Stimulated activated CD8-positive, alpha-beta memory T cell treated with anti-CD3 and anti-CD28 coated beads, Interleukin-12 subunit alpha, Interleukin-12 subunit beta, amount 100 ng/mL, for 24 hours (primary cell): ENCODE results near the gene KIF26B.

ENCODE experiments used
- DNase-seq: peaks from one replicate; pipeline ENCODE4 v3.0.0-alpha.2; 2020; ENCODE audit errors: extremely low read depth

Gene KIF26B

DNA sequence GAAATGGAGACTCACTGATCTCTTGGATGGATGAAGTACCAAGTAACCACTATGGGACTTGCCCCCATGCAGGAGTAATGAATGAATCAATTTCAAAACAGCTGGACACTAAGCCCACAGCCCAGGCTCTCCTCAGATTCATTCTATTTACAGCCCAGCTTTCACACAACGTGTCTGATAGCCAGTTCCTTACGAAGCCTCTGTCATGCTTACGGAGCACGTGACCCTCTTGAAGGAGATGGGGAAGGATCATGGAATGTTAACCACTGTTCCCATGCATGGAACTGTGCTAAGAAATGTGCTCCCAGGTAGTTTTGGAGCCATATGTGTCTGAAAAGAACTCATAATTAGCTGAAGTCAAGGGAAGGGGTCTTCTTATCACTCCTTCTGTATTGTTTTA is 124.1 kb downstream of the KIF26B start:
- no peak for DNase-seq

DNA sequence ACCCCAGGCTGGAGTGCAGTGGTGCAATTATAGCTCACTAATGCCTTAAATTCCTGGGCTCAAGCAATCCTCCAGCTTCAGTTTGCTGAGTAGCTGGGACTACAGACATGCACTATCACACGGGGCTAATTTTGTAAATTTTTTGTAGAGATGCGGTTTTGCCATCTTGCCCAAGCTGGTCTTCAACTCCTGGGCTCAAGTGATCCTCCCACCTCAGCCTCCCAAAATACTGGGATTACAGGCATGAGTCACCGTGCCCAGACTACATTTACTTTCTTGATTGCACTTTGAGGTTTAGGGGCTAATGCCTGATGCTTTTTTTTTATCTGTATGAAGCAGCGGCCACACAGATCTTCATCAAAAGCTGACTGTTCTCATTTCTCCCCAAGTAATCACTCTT is 124.6 kb downstream of the KIF26B start:
- no peak for DNase-seq

DNA sequence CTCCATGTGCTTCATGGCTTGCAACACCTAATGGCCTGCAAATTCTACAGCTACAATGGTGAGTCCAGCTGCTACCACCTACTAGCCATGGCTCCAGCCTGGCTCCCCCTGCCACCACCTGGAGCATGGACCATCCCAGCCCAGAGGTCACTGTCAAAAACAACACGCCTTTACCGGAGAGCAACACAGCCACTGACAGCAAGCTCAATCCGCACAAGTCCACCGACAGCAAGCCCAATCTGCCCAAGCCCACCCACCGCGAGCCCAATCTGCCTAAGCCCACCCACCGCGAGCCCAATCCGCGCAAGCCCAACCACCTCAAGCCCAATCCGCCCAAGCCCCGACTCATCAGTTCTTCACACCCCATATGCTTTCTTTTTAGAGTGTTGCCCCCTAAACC is 128.2 kb downstream of the KIF26B start:
- no peak for DNase-seq

DNA sequence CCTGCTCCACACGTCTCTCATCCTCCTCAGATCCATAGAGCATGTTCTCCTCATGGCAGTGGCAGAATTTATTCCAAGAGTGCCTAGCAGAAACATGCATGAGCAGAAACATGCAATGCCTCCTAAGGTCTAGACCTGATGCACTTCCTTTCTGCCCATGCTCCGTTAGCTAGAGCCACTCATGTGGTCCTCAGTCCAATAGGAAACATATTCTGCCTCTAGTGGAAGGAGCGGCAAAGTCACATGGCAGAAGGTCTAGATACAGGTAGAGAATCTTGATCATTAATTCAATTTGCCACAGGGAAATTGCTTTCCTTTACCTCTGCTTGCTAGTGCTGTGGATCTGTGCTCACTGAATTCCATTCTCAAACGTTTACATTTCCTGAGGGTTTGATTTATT is 130.4 kb downstream of the KIF26B start:
- DNase-seq = no peak

DNA sequence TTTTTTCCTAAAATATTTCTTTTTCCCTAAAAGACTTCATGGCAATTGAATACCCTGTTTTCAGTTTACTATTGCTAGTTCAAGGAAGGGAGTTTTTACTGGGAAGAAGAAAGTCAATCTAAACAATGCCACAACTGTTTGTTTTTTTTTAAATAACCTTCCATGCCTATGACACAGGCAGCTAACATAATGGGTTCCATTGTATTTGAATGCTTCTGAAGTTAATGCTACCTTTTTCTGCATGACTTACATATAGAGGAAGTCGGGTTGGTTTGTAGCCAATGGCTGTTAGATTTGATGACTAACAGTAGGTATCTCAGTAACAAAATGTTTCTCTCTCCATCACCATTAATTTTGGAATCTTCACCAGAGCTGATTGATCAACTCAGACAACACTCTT is 134.0 kb downstream of the KIF26B start:
- no peak for DNase-seq

DNA sequence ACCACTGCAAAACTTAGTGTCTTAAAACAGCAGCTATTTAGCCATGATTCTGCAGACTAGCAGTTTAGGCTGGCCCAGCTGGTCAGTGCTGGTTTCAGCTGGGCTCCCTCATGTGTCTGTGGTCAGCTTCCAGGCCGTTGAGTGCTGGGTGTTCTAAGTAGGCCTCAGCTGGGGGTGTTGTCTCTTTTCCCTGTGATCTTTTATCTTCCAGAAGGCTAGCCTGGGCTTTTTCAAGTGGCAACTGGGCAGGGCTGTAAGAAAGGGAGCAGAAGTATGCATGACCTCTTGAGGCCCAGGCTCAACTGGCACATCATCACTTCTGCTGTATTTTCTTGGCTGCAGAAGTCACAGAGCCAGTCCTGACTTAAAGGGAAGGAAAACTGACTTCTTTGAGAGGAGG is 136.1 kb downstream of the KIF26B start:
- DNase-seq = no peak

DNA sequence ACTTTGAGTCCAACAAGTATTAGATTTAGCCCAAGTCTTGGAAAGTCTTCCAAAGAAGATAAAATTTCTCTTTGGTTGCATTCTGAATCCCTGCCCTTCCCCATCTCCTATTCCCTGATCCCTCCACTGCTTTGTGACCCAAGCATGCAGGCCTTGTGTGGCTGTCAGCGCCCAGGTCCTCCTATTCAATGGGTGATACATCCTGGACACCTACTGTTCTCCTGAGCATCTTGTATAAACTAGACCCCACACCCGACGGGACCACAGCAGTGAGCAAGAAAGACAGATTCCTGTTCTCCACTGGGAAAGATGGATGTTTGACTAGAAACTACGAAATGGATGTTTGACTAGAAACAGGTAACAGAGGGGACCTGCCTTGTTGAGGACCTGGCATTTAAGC is 136.6 kb downstream of the KIF26B start:
- DNase-seq = no peak

DNA sequence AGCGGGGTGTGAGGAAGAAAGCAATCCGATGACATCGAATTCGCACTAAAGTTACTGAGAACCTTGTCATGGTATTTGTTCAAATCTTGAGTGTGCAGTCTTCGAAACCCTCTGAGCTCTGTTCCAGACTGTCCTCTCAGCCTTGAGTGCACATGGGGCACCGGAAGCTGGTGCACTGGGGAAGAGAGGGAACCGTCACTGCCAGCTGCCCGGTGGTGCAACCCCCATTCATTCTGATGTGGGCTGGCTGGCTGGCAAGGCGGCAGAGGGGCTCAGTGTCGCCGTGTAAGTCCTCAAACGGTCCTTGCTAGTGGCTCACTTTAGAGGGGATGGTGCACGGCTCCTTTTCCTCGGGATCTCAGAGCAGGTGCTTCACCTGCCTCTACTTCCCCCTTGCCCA is 137.4 kb downstream of the KIF26B start:
- no peak for DNase-seq

DNA sequence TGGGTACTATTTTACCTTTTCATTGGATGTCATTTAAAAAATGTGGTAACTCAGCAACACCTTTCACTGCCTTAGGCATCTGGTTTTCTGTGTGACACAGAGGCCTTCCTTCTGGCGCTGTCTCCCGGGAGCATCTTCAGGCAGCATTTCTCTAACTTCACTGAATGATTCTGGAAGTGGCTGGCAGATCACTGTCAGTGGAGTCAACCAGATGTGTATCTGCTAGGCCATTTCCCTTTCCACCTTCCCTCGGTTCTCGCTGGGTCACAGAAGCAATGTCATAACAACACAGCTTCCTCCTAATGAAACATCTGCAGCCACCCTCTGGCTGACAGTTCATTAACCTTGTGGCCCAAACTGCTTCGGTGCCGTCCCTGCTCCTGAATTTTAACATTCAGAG is 137.8 kb downstream of the KIF26B start:
- DNase-seq = no peak

DNA sequence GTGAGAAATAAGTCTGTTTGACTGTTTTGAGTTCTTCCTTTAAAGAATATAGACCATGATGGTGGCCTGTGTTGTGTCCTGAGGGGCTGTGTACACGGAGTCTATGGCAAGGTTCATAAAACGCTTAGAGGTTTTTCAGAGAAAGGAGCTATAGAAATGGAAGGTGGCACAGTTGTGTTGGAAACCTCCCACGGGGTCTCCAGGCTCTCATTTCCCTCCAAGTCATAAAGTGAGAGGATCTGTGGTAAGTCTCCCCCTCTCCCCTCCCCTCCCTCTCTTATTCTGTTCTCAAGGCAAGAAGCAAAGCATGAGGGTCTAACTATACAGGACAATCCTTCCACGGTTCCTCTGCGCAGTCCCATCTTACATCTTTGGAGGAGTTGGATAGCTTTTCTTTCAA is 139.2 kb downstream of the KIF26B start:
- no peak for DNase-seq

DNA sequence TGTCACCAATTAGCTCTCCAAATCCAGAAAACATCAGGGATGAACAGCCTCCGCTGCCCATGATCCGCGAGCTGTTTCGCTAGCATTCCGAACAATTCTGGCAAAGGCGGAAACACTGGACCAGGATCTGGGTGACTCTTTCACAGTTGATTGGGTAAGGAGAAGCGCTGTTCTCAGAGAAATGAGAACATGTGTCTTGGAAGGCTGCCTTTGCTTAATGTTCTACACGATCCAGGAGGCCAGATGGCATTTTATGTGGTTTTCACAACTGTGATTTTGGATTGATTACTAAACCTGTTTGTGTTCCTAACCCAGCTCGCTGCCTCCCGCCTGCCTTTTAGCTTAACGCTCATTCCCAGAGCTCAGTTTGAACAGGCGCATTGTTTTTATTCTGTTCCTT is 144.0 kb downstream of the KIF26B start:
- no peak for DNase-seq

DNA sequence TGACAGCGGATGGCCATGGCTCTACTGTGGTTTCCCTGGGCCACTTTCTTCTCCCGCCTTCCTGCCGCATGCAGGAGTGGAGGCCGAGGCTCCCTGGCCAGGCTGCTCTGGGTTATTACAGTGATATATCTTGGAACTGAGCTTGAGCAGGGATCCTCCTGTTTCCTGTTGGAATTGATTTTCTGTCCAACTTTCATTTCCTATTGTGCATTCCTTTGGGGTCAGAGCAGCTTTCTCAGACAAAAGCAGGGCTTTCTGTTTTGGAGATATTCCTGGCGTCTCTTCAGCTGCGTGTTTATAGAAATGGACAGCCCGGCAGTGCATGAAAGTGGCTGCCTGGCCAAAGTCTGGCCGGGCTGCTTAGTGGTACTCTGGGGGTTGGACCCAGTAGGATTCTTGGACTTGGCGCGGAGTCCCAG is 146.4 kb downstream of the KIF26B start:
- DNase-seq = no peak

DNA sequence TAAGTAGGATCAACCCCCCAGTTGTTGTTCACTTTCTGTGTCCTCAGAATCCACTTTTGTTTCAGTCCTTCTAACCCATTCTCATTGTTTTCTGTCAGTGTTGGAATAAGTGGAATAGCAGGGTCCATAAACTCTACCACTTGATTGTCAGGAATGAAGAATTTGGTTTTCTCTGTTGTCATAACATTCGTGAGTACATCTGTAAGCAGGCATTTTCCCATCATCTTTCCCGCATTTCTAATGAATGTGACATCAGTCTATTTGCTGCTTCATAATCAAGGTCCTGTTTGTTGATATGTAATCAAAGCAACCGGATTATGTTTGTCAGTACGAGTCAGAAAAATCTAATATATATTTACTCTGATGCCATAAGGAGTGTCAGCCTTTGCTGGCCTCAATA is 147.1 kb downstream of the KIF26B start:
- DNase-seq = no peak

DNA sequence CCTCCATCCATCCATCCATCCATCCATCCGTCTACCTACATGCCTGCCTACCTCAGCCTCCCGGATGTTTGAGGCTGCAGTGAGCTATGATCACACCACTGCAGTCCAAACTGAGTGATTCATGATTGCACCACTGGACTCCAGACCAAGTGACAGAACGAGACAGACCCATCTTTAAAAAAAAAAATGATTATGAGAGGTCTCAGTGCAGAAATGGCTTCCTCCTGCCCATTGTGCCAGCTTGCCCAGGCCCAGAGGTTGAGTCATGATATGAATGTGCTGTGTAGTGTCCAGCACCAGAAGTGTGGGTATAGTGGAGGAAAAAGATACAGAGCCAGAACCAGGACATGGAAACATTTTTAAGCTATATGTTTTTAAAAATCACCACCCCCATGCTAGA is 149.9 kb downstream of the KIF26B start:
- no peak for DNase-seq

DNA sequence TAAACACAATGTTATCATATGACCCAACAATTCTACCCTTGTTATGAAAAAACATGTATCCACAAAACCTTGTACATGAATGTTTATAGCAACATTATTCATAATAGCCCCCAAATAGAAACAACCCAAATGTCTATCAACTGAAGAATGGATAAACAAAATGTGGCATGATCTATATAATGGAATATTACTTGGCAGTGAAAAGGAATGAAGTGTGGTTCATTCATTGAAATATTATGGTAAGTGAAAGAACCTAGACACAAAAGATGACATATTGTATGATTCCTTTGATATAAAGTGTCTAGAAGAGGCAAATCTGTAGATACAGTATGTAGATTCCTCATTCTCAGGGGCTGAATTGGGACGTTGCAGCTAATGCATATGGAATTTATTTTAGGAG is 151.2 kb downstream of the KIF26B start:
- no peak for DNase-seq

DNA sequence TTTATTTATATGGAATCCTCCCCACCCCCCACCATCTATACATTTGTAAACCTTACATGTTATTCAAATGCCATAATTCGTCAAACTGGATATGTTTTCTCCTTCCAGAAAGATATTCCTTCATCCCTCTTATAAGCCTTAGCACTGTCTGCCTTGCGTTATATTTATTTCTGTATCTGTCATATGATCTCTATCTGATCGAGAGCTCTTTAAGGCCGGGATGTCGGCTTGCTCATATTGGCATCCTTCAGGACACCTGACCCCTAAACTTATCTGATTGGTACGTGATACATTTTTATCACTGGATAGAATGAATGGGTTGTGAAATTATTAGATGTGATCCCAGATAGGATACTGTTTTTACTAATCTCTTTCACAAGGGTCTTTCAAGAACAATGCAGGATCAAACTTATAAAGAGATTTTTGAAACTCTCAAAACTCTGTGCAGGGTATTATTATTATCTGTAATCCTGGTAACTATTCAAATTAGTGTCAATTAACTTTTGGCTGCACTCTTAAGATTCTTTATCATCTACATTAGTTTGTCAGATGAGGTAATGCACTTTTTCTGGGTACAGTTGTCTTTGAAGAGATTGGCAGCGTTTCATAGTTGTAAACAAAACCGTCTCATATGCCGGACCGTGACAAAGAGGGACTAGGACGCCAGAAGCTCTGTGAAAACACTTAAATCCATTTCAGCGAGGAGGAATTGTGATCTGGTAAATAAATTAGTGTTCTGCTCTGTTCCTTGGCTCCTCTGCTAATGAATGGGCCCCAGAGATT is 152.0 kb downstream of the KIF26B start:
- DNase-seq = no peak

DNA sequence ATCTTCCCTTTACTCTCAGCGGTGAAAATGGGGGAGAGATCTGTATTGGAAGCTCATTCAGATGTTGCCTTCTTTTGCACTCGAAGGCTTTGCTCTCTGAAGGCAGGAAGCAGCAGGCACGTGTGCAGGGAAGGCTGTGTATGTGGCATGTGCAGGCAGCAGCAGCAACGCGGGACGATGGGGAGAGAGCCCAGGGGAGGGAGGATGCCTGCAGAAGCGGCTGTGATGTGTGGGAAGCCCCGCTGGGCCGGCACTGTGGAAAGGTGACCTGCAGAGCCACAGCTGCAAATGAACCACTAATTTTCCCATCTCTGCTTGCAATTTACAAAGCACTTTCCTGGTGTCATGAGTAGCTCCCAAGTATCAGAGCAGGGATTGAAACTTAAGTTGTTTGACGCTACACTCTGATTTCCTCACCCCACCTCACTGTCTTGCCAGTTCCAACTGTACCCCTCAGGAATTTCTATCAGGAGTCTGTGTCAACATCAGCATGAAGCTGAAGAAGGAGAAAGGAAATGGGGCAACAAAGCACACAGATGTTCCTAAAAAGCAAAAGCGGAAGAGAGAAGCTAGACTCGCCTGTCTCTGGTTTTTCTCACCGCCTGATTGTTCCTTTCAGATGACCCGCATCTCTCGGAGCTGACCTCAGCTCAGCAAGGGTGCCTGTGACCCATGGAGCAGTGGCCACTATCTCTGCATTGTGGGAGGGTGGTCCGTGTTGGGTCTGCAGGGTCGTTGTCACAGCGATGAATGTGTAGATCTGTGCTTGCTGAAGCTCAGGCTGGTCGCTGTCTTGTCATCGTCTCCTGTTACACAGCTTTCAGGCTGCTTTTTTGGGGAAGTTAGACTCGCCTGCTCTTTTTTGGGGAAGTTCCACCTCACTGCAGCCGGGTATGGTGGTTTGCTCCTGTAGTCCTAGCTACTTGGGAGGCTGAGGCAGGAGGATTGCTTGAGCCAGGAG is 156.1 kb downstream of the KIF26B start:
- DNase-seq = no peak

DNA sequence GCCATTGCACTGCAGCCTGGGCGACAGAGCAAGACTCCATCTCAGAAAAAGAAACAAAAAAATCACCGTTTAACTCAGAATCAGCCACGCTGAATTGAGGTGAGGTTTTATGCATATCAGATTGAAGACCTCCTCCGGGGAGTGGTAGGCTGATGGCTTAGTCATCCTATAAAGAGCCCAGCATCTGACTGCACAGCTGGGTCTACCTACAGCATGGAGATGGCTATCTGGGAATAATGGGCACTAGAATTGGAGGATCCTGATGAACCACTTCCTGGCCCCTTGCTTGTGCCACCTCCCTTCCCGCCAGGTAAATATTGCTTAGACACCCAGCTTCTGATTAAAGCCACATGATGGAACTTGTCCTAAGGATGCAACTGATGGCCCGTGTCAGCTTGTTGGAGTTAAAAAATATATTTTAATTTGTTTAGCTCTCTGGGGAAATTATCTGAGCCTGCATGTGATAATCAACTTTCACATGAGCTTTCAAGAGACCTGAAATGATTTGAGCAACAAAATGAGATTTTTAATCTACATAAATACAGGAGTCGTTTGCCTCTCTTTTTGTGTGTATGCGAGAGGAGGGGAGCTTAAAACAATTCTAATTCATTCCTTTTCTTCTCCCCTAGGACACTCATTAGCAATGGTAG is 157.2 kb downstream of the KIF26B start:
- no peak for DNase-seq

DNA sequence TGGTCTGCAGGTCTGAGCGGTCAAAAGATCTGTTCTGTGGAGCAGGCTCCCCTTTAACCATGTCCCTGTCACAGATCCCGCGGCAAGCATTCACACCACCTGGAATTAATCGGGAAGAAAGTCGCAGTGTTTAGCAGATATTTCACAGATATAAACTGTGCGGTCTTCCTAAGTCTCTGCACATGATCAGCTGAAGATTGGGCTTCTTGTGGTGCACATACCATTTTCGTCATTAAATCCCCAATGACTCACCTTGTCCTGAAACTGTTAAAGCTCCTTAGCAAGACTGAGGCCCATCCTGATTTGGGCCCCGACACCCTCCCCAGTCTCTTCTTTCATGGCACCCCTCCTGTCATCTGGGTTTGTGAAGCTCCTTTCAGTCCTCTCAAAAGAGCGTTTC is 158.8 kb downstream of the KIF26B start:
- DNase-seq = no peak

DNA sequence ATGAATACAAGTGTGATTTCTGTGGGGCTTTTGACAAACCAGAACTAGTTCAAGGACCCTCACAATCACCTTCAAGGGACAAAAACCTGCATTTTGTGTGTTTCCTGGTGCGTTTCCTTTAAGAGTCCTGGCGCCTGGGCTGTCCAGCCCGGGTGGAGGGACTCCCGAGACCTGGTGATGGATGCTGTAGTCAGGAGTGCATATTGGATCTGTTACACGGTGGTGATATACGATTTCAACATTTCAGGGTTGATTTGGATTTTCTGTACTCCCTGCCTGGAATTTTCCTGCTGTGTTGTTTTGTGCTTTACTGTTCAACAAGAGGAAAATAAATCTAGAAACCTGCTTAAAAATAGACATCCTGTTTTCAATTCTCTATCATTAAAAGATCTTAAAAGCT is 162.0 kb downstream of the KIF26B start:
- DNase-seq = no peak

DNA sequence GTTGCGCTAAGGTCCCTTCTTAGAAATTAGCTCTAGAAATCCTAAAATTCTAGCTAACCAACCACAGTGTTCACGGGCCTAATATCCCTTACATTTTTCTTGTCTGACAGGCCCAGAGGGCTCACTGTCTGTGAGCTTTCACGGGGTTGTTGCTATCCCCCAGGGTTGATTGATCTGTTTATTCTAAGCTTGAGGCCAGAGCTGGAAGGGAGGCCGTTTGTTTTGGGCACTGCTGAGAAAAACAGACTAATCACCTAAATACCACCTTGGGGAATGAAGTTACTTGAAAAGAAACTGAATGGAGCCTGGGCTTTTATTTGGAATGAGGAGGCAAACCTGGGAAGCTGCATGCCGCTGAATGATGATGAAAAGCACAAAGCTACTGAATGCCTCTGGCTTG is 162.4 kb downstream of the KIF26B start:
- no peak for DNase-seq

DNA sequence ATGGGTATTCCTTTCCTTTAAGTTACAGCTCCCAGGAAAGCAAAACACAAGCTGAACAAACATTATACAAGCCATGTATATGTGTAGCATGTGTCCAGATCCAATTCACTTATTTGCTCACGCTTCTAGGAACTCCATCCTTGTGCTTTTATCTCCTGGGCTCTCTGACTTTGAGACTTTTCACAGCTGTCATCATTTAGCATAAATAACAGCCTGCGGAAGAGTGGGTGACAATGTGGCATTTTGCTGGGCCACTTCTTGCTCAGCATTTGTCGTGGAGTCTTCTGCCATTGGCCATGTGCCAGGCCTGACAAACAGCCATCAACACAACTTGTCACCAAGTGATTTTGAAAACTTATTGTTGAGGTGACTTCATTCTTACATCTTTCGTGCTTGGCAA is 164.3 kb downstream of the KIF26B start:
- no peak for DNase-seq

DNA sequence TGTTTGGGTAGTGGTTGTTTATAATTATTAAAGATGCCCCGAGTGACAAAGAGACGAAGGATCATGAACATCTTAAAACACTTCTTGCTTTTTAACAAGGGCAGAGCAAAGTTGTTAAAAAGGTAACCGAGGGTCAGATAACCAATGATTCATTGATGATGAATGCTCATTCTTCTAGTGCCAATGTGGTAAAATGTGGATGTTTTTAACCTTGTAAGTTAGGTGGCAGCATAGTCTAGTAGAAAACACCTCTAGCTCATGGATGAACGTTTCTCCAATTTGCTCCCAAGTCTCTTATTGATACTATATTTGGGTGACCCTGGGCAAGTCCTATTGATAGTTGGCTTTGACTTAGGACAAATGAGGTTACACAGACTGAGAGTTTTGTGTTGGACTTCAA is 167.9 kb downstream of the KIF26B start:
- DNase-seq = no peak
